Measurements from ENCODE around the gene KRT222.

The KRT222 gene

DNA sequence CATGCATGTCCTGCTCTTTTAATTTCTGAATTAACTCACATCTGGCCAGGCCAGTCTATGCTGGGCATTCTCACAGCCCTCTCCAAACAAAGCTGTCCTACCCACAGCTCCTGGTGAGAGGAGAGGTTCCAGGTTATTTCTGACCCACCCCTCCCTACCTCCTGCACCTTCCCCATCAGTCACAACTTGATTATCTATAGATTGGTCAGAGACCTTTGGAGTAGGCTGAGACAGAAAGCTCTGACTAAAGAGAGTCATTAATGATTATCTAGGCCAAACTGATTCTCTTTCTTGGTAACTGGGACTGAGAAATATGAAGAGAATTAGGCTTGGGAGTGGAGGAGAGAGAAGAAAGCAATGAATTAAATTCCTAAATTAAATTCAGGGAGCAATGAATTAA, 1.4 kb upstream of the KRT222 start:
- H3K9me3 ChIP-seq (replicated peaks; ENCODE audit: insufficient read depth, low read length) = no peaks in the 10 kb centered on the region
- H3K27ac ChIP-seq (ENCODE audit: low read length) = no peak overlapping the region
- no peak for DNase-seq
- H3K9ac ChIP-seq (ENCODE audit: low read length) = no peak overlapping the region
- H3K9me2 ChIP-seq (replicated peaks; ENCODE audit: insufficient read depth, low read length) = no peaks in the 10 kb centered on the region
- H3K27me3 ChIP-seq (replicated peaks; ENCODE audit: insufficient read depth, low read length) = no peaks in the 10 kb centered on the region
- no peak overlapping the region for H2AFZ ChIP-seq (ENCODE audit: low read length)
- TF ChIP-seq, protein P1, sequence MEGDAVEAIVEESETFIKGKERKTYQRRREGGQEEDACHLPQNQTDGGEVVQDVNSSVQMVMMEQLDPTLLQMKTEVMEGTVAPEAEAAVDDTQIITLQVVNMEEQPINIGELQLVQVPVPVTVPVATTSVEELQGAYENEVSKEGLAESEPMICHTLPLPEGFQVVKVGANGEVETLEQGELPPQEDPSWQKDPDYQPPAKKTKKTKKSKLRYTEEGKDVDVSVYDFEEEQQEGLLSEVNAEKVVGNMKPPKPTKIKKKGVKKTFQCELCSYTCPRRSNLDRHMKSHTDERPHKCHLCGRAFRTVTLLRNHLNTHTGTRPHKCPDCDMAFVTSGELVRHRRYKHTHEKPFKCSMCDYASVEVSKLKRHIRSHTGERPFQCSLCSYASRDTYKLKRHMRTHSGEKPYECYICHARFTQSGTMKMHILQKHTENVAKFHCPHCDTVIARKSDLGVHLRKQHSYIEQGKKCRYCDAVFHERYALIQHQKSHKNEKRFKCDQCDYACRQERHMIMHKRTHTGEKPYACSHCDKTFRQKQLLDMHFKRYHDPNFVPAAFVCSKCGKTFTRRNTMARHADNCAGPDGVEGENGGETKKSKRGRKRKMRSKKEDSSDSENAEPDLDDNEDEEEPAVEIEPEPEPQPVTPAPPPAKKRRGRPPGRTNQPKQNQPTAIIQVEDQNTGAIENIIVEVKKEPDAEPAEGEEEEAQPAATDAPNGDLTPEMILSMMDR (IDR thresholded peaks at IDR 0.05; ENCODE audit: low read length) = no peak
- no peak for TF ChIP-seq EZH2 (optimal IDR thresholded peaks at IDR 0.05; ENCODE audit: low read depth, low read length)
- no peak for TF ChIP-seq EZH2phosphoT487 (IDR thresholded peaks at IDR 0.05; ENCODE audit: low read length)
- no peaks in the 10 kb centered on the region for H3K79me2 ChIP-seq (ENCODE audit: low read length)
- no peaks in the 10 kb centered on the region for H3K4me1 ChIP-seq (ENCODE audit: low read length)
- H3K36me3 ChIP-seq (replicated peaks; ENCODE audit: insufficient read depth, low read length) = no peaks in the 10 kb centered on the region
- H3F3A ChIP-seq (ENCODE audit: insufficient read depth, low read length) = no peaks in the 10 kb centered on the region
- no peaks in the 10 kb centered on the region for H4K20me1 ChIP-seq (ENCODE audit: insufficient read depth, low read length)
- no peak overlapping the region for H3K4me3 ChIP-seq (ENCODE audit: low read length)
- no peak overlapping the region for H3K4me2 ChIP-seq (ENCODE audit: low read depth, low read length)

DNA sequence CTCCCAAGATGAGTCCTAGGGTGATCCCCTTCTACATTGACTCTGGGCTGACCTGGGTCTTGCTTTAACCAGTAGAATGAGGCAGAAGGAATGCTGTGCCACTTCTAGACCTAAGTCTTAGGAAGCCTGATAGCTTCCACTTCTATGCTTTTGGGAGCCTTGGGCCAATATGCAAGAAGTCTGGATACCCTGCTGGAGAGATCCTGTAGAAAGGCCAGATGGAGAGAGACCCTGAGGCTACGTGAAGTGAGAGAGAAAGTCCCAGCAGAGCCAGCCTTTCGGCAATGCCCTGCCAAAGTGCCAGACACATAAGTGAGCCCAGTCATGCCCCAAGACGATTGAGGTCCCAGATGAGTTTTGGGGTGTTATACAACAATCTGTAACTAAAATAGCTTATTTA, 1.7 kb downstream of the KRT222 start:
- no peak overlapping the region for H3K9ac ChIP-seq (ENCODE audit: low read length)
- H2AFZ ChIP-seq (ENCODE audit: low read length) = no peak overlapping the region
- no peaks in the 10 kb centered on the region for H3K9me3 ChIP-seq (replicated peaks; ENCODE audit: insufficient read depth, low read length)
- TF ChIP-seq EZH2 (optimal IDR thresholded peaks at IDR 0.05; ENCODE audit: low read depth, low read length) (no peak), EZH2phosphoT487 (IDR thresholded peaks at IDR 0.05; ENCODE audit: low read length) (no peak)
- TF ChIP-seq, protein P1 (IDR thresholded peaks at IDR 0.05; ENCODE audit: low read length) = no peak
- no peak overlapping the region for H3K4me3 ChIP-seq (ENCODE audit: low read length)
- no peaks in the 10 kb centered on the region for H3K36me3 ChIP-seq (replicated peaks; ENCODE audit: insufficient read depth, low read length)
- H3F3A ChIP-seq (ENCODE audit: insufficient read depth, low read length) = no peaks in the 10 kb centered on the region
- no peak overlapping the region for H3K27ac ChIP-seq (ENCODE audit: low read length)
- no peaks in the 10 kb centered on the region for H4K20me1 ChIP-seq (ENCODE audit: insufficient read depth, low read length)
- H3K27me3 ChIP-seq (replicated peaks; ENCODE audit: insufficient read depth, low read length) = no peaks in the 10 kb centered on the region
- no peak overlapping the region for H3K4me2 ChIP-seq (ENCODE audit: low read depth, low read length)
- no peaks in the 10 kb centered on the region for H3K9me2 ChIP-seq (replicated peaks; ENCODE audit: insufficient read depth, low read length)
- H3K4me1 ChIP-seq (ENCODE audit: low read length) = no peaks in the 10 kb centered on the region
- no peak for DNase-seq
- H3K79me2 ChIP-seq (ENCODE audit: low read length) = no peaks in the 10 kb centered on the region

DNA sequence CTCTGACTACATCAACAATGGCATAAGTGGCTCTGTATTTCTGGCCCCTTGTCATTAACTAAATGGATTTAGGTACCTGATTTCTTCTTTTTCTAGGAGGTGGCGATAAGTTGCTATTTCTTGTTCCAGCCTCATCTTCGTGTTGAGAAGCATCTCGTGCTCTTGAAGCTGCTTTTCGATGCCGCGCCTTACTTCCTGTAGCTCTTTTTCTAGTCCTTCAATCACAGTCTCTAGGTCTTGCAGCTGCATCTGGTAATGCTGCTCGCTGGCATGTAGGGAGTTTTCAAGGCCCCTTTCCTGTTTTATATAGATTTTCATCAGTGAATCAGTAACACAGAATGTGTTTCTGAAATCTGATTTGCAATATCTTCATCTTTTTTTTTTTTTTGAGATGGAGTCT, 5.1 kb downstream of the KRT222 start:
- H3K27ac ChIP-seq (ENCODE audit: low read length) = no peak overlapping the region
- no peak overlapping the region for H3K9ac ChIP-seq (ENCODE audit: low read length)
- H3K9me3 ChIP-seq (replicated peaks; ENCODE audit: insufficient read depth, low read length) = no peaks in the 10 kb centered on the region
- no peaks in the 10 kb centered on the region for H3K27me3 ChIP-seq (replicated peaks; ENCODE audit: insufficient read depth, low read length)
- H4K20me1 ChIP-seq (ENCODE audit: insufficient read depth, low read length) = no peaks in the 10 kb centered on the region
- H2AFZ ChIP-seq (ENCODE audit: low read length) = no peak overlapping the region
- H3K79me2 ChIP-seq (ENCODE audit: low read length) = no peaks in the 10 kb centered on the region
- H3K36me3 ChIP-seq (replicated peaks; ENCODE audit: insufficient read depth, low read length) = no peaks in the 10 kb centered on the region
- H3K4me2 ChIP-seq (ENCODE audit: low read depth, low read length) = no peak overlapping the region
- no peak for DNase-seq
- no peaks in the 10 kb centered on the region for H3K4me1 ChIP-seq (ENCODE audit: low read length)
- no peaks in the 10 kb centered on the region for H3K9me2 ChIP-seq (replicated peaks; ENCODE audit: insufficient read depth, low read length)
- no peak overlapping the region for H3K4me3 ChIP-seq (ENCODE audit: low read length)
- no peaks in the 10 kb centered on the region for H3F3A ChIP-seq (ENCODE audit: insufficient read depth, low read length)
- no peak for TF ChIP-seq EZH2 (optimal IDR thresholded peaks at IDR 0.05; ENCODE audit: low read depth, low read length)
- TF ChIP-seq EZH2phosphoT487 (IDR thresholded peaks at IDR 0.05; ENCODE audit: low read length) = no peak
- TF ChIP-seq, protein P1 (IDR thresholded peaks at IDR 0.05; ENCODE audit: low read length) = no peak

Measured in MM.1S (cell line).